ENCODE measurements around the gene CDH15.

CDH15 gene

GRCh38 chr16:89172528-89173173 lies 1.1 kb downstream of the CDH15 start:
- H3K9me2 ChIP-seq (replicated peaks; ENCODE audit: insufficient read depth, low read length): no peaks in the 10 kb centered on the region
- no peak overlapping the region for H3K4me3 ChIP-seq (ENCODE audit: insufficient read depth, low read length, poor library complexity, severe bottlenecking)
- no peaks in the 10 kb centered on the region for H4K20me1 ChIP-seq (ENCODE audit: low read depth, low read length)
- TF ChIP-seq CTCF (IDR thresholded peaks at IDR 0.05; ENCODE audit: insufficient read depth, low read length, poor library complexity, severe bottlenecking) (no peak), EZH2phosphoT487 (conservative IDR thresholded peaks at IDR 0.05; ENCODE audit: low read length) (no peak)
- H3K9ac ChIP-seq (ENCODE audit: low read length): no peak overlapping the region
- H2AFZ ChIP-seq (ENCODE audit: low read depth, low read length, severe bottlenecking): no peak overlapping the region
- no peaks in the 10 kb centered on the region for H3K27me3 ChIP-seq (ENCODE audit: low read length)
- no peaks in the 10 kb centered on the region for H3K36me3 ChIP-seq (ENCODE audit: low read length)
- H3K79me2 ChIP-seq (ENCODE audit: insufficient read depth, low read length): no peaks in the 10 kb centered on the region
- H3K27ac ChIP-seq (ENCODE audit: low read depth, low read length): no peak overlapping the region
- no peak overlapping the region for H3K4me2 ChIP-seq (ENCODE audit: low read depth, low read length, poor library complexity, severe bottlenecking)
- no peaks in the 10 kb centered on the region for H3K9me3 ChIP-seq (ENCODE audit: insufficient read depth, low read length)
- no peaks in the 10 kb centered on the region for H3F3A ChIP-seq (ENCODE audit: insufficient read depth)

DNA sequence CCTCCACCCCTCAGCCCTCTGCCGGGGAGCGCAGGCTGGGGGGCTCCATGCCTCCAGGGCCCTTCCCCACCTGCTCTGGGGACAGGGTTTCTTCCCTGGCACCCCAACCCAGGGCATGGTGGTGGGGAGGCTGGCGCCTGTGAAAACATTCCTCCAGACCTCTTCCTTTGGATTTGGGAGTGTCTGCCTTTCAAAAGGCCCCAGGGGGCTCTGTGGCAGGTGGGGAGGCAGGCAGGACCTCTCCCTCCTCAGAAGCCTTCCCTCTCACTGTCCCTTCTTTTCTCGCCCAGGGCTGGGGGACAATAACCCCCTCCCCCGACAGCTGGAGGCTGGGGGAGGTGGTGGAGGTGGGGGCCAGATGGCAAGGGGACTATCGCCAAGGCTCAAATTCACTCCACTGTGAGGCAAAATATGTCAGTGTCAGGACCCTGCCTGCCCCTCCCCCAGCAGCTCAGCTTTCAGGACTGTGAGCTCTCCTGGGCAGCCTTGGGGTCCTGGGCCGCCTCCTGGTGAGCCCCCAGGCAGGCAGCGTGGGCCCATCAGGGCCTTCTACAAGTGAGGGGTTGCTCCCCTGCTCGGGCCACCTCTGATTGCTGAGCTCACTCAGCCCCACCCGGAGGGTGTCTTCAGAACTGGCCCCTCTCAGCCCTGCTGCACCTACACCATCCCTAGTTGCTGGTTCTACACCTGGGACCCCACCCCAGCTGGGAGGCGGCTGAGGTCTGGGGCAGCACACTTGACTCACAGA lies 1.8 kb downstream of the CDH15 start:
- TF ChIP-seq CTCF (IDR thresholded peaks at IDR 0.05; ENCODE audit: insufficient read depth, low read length, poor library complexity, severe bottlenecking) (no peak), EZH2phosphoT487 (conservative IDR thresholded peaks at IDR 0.05; ENCODE audit: low read length) (no peak)
- no peaks in the 10 kb centered on the region for H3K9me2 ChIP-seq (replicated peaks; ENCODE audit: insufficient read depth, low read length)
- no peak overlapping the region for H2AFZ ChIP-seq (ENCODE audit: low read depth, low read length, severe bottlenecking)
- no peak overlapping the region for H3K4me2 ChIP-seq (ENCODE audit: low read depth, low read length, poor library complexity, severe bottlenecking)
- H3K36me3 ChIP-seq (ENCODE audit: low read length): no peaks in the 10 kb centered on the region
- H3K27ac ChIP-seq (ENCODE audit: low read depth, low read length): no peak overlapping the region
- no peaks in the 10 kb centered on the region for H3K79me2 ChIP-seq (ENCODE audit: insufficient read depth, low read length)
- H3K9me3 ChIP-seq (ENCODE audit: insufficient read depth, low read length): no peaks in the 10 kb centered on the region
- H3F3A ChIP-seq (ENCODE audit: insufficient read depth): no peaks in the 10 kb centered on the region
- H4K20me1 ChIP-seq (ENCODE audit: low read depth, low read length): no peaks in the 10 kb centered on the region
- no peaks in the 10 kb centered on the region for H3K27me3 ChIP-seq (ENCODE audit: low read length)
- H3K4me3 ChIP-seq (ENCODE audit: insufficient read depth, low read length, poor library complexity, severe bottlenecking): no peak overlapping the region
- no peak overlapping the region for H3K9ac ChIP-seq (ENCODE audit: low read length)

- Histone ChIP-seq H3K4me3 (ENCODE audit: insufficient read depth, low read length, poor library complexity, severe bottlenecking) (no peak overlapping the region), H3K9ac (ENCODE audit: low read length) (no peak overlapping the region), H3K9me3 (ENCODE audit: insufficient read depth, low read length) (no peaks in the 10 kb centered on the region), H4K20me1 (ENCODE audit: low read depth, low read length) (no peaks in the 10 kb centered on the region), H3K4me2 (ENCODE audit: low read depth, low read length, poor library complexity, severe bottlenecking) (no peak overlapping the region), H3K79me2 (ENCODE audit: insufficient read depth, low read length) (no peaks in the 10 kb centered on the region), H3K9me2 (replicated peaks; ENCODE audit: insufficient read depth, low read length) (no peaks in the 10 kb centered on the region), H3F3A (ENCODE audit: insufficient read depth) (no peaks in the 10 kb centered on the region), H3K36me3 (ENCODE audit: low read length) (no peaks in the 10 kb centered on the region), H3K27ac (ENCODE audit: low read depth, low read length) (no peak overlapping the region), H2AFZ (ENCODE audit: low read depth, low read length, severe bottlenecking) (no peak overlapping the region), H3K27me3 (ENCODE audit: low read length) (no peaks in the 10 kb centered on the region)
- TF ChIP-seq CTCF (IDR thresholded peaks at IDR 0.05; ENCODE audit: insufficient read depth, low read length, poor library complexity, severe bottlenecking): no peak
- no peak for TF ChIP-seq EZH2phosphoT487 (conservative IDR thresholded peaks at IDR 0.05; ENCODE audit: low read length)
Observed at GRCh38 chr16:89174055-89174827, 2.7 kb downstream of the CDH15 start.

Measured in SU-DHL-6 (cell line).